Ishikawa (cell line): ENCODE data around the gene S100A16.
A peak's percentile ranks its signal among the peaks of the same experiment; 100 is the strongest.

Source experiments
- CEBPB ChIP-seq: IDR thresholded peaks from 2 replicates; pipeline ENCODE4 v1.6.1; 2012
- CREB1 ChIP-seq: IDR thresholded peaks from 2 replicates; pipeline ENCODE4 v1.6.1; 2012; ENCODE audit warnings: low read depth
- EGR1 ChIP-seq: IDR thresholded peaks from 2 replicates; pipeline ENCODE4 v1.6.1; 2012
- EP300 ChIP-seq: IDR thresholded peaks from 2 replicates; pipeline ENCODE4 v1.6.1; 2012; ENCODE audit warnings: borderline replicate concordance
- FOXM1 ChIP-seq: IDR thresholded peaks from 2 replicates; pipeline ENCODE4 v1.6.1; 2012; ENCODE audit warnings: low read depth, borderline replicate concordance
- MAX ChIP-seq: IDR thresholded peaks from 2 replicates; pipeline ENCODE4 v1.6.1; 2012
- NFIC ChIP-seq: IDR thresholded peaks from 2 replicates; pipeline ENCODE4 v1.6.1; 2012
- RAD21 ChIP-seq: IDR thresholded peaks from 2 replicates; pipeline ENCODE4 v1.6.1; 2012; ENCODE audit warnings: low read depth
- REST ChIP-seq: IDR thresholded peaks from 2 replicates; pipeline ENCODE4 v1.6.1; 2012; ENCODE audit warnings: low read depth, mild to moderate bottlenecking
- TAF1 ChIP-seq: IDR thresholded peaks from 2 replicates; pipeline ENCODE4 v1.6.1; 2012; ENCODE audit warnings: low read depth, mild to moderate bottlenecking
- TCF12 ChIP-seq: IDR thresholded peaks from 2 replicates; pipeline ENCODE4 v1.6.1; 2012; ENCODE audit warnings: low read depth
- TEAD4 ChIP-seq: IDR thresholded peaks from 2 replicates; pipeline ENCODE4 v1.6.1; 2012
- USF1 ChIP-seq: IDR thresholded peaks from 2 replicates; pipeline ENCODE4 v1.6.1; 2012
- YY1 ChIP-seq: IDR thresholded peaks from 2 replicates; pipeline ENCODE4 v1.6.1; 2012; ENCODE audit warnings: low read depth
- ZBTB7A ChIP-seq: IDR thresholded peaks from 2 replicates; pipeline ENCODE4 v1.6.1; 2012; ENCODE audit warnings: low read depth

S100A16 gene

GRCh38 chr1:153573351-153573750 lies 39.6 kb downstream of the S100A16 start:
- TF ChIP-seq EP300 (no peak), TEAD4 (no peak), REST (no peak), USF1 (no peak), RAD21 (no peak), YY1 (no peak), MAX (no peak), CEBPB (no peak), EGR1 (no peak)

- TF ChIP-seq FOXM1 (no peak), YY1 (no peak), TAF1 (no peak), NFIC (no peak), TEAD4 (no peak), RAD21 (peak; percentile 99), USF1 (no peak), EGR1 (no peak), CREB1 (no peak), MAX (peak; percentile 40; the same call in 1 of the 2 replicates), ZBTB7A (no peak), TCF12 (no peak)
These were observed 40.3 kb downstream of the S100A16 start for GRCh38 chr1:153572569-153573015.

GRCh38 chr1:153571706-153572105 lies 41.2 kb downstream of the S100A16 start:
- no peak for TF ChIP-seq CEBPB
- no peak for TF ChIP-seq TAF1
- no peak for TF ChIP-seq USF1
- TF ChIP-seq NFIC: no peak

- no peak for TF ChIP-seq RAD21
- TF ChIP-seq NFIC: no peak
- no peak for TF ChIP-seq REST
- no peak for TF ChIP-seq TCF12
- no peak for TF ChIP-seq USF1
- no peak for TF ChIP-seq CREB1
- no peak for TF ChIP-seq YY1
- no peak for TF ChIP-seq EGR1
These were observed 42.1 kb downstream of the S100A16 start for GRCh38 chr1:153570874-153571273.

- TF ChIP-seq CREB1: no peak
- 0 out of 2 replicates have a peak, but pooled peaks have one; percentile 5 for TF ChIP-seq EGR1
These were observed 43.5 kb downstream of the S100A16 start for GRCh38 chr1:153569465-153569864.

GRCh38 chr1:153568367-153569099 lies 44.4 kb downstream of the S100A16 start:
- TF ChIP-seq CEBPB: no peak
- TF ChIP-seq TEAD4: peak; percentile 62
- peak; percentile 99 for TF ChIP-seq RAD21
- TF ChIP-seq EGR1: no peak
- TF ChIP-seq MAX: peak; percentile 31; the same call in 1 of the 2 replicates
- TF ChIP-seq TCF12: peak; percentile 61; the same call in 1 of the 2 replicates
- peak; percentile 21; the same call in 1 of the 2 replicates for TF ChIP-seq EP300
- TF ChIP-seq FOXM1: no peak
- peak; percentile 52; the same call in 1 of the 2 replicates for TF ChIP-seq NFIC
- TF ChIP-seq REST: no peak
- no peak; the same call in 1 of the 2 replicates for TF ChIP-seq TAF1
